Upper lobe of left lung (tissue), 6 donors: Measurements from ENCODE around the gene RAB11FIP2. TPM values are rescaled to one million over a fixed set of nuclear protein-coding genes. Genes with fewer than 3 reads are reported as not detected.

ENCODE experiments used
- ATAC-seq, 2 donors: fragments of 200-7000 bp; cut with Tn5 transposase; one replicate each; pipeline ENCODE4 v1.9.1; 2022; ENCODE audit warnings: mild to moderate bottlenecking in 2 of 2, moderate library complexity in 2 of 2; ENCODE audit not compliant: low FRiP score in 2 of 2
- DNase-seq, 2 donors: peaks; one replicate each; pipeline ENCODE4 v3.0.0-alpha.2; 2019 to 2020
- H3K27ac ChIP-seq, 4 donors: fragments of 200-600 bp; sonication (generic); one replicate each; pipeline ENCODE4 v1.5.1; 2016 to 2019
- H3K27me3 ChIP-seq, 4 donors: fragments of 200-600 bp; sonication (generic); one replicate each; pipeline ENCODE4 v1.5.1; 2017 to 2019
- H3K36me3 ChIP-seq, 4 donors: fragments of 200-600 bp; sonication (generic); one replicate each; pipeline ENCODE4 v1.5.1; 2016 to 2019
- H3K4me1 ChIP-seq, 4 donors: fragments of 200-600 bp; sonication (generic); one replicate each; pipeline ENCODE4 v1.5.1; 2018 to 2019
- H3K4me3 ChIP-seq, 4 donors: fragments of 200-600 bp; sonication (generic); one replicate each; pipeline ENCODE4 v1.5.1; 2017 to 2019; ENCODE audit warnings: mild to moderate bottlenecking in 2 of 4, moderate library complexity in 1 of 4
- H3K9me3 ChIP-seq, 4 donors: fragments of 200-600 bp; sonication (generic); one replicate each; pipeline ENCODE4 v1.5.1; 2018 to 2019
- EP300 ChIP-seq, 4 donors: sonication (generic); formaldehyde crosslinking; IDR thresholded peaks; one replicate each; pipeline ENCODE4 v1.5.1; 2017; ENCODE audit warnings: antibody characterized with exemption in 4 of 4, control low read depth in 2 of 4
- POLR2A ChIP-seq, 4 donors: fragments of 450-650 bp; IDR thresholded peaks; one replicate each; pipeline ENCODE4 v1.5.1; 2016 to 2017; ENCODE audit warnings: antibody characterized with exemption in 4 of 4, mild to moderate bottlenecking in 2 of 4
- POLR2AphosphoS5 ChIP-seq, 2 donors: sonication (generic); formaldehyde crosslinking; IDR thresholded peaks; one replicate each; pipeline ENCODE4 v1.5.1; 2017; ENCODE audit warnings: antibody characterized with exemption in 2 of 2
- WGBS, 2 donors: methylation state at CpG; one replicate each; pipeline ENCODE4 v1.1.5; 2017 to 2018; 5-methylcytosine and 5-hydroxymethylcytosine counted together
- total RNA-seq, 6 donors: library from RNA; depleted of rRNA in 4 of 6; stranded (reverse); fragments of >200 nt in 4 of 6; gene quantifications; one replicate each; pipeline versions ENCODE4 v1.1.0 to v1.2.1, GENCODE V29; 2016 to 2021
- TF ChIP-seq, protein P1 (sequence below), 6 experiments: fragments of 450-650 bp in 4 of 6; fragments of 200-600 bp in 2 of 6; sonication (generic) in 2 of 6; IDR thresholded peaks; one replicate each; pipeline ENCODE4 v1.5.1; 2016 to 2019; ENCODE audit warnings: antibody characterized with exemption in 6 of 6
- donor health status: DM: no; HTN: no; CAD: no; lungs with moderate emphysema.
- donor health status: DM: no; HTN: yes; CAD: no; lungs with severe emphysema.

The RAB11FIP2 gene
- total RNA-seq, 6 donors from 2014 or later = 12.9 to 66.4 (median 31.0) TPM

DNA sequence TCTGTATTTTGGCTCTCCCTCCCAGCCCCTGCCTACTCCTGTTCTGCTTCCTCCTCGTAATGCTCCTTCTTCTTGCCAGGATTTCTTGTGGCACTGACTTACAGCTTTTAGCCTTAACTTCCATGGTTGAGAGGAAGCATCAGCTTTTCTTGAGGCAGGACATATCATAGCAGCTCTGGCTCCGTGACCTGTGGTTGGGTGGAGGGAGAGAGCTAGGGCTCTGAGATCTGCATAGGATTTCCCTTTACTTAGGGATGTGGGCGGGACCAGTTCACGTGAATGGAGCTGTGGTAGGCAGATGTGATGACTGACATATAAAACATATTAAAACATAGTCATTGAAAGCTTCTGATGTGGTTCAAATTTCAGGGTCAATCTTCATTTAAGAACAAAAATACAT lies 10.6 kb upstream of the RAB11FIP2 start:
- no peaks in the 10 kb centered on the region for H3K27me3 ChIP-seq
- H3K4me1 ChIP-seq = no peaks in the 10 kb centered on the region
- no peak overlapping the region for H3K27ac ChIP-seq
- no peak for TF ChIP-seq POLR2A (IDR thresholded peaks at IDR 0.05)
- TF ChIP-seq, protein P1, sequence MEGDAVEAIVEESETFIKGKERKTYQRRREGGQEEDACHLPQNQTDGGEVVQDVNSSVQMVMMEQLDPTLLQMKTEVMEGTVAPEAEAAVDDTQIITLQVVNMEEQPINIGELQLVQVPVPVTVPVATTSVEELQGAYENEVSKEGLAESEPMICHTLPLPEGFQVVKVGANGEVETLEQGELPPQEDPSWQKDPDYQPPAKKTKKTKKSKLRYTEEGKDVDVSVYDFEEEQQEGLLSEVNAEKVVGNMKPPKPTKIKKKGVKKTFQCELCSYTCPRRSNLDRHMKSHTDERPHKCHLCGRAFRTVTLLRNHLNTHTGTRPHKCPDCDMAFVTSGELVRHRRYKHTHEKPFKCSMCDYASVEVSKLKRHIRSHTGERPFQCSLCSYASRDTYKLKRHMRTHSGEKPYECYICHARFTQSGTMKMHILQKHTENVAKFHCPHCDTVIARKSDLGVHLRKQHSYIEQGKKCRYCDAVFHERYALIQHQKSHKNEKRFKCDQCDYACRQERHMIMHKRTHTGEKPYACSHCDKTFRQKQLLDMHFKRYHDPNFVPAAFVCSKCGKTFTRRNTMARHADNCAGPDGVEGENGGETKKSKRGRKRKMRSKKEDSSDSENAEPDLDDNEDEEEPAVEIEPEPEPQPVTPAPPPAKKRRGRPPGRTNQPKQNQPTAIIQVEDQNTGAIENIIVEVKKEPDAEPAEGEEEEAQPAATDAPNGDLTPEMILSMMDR (IDR thresholded peaks at IDR 0.05) = no peak
- TF ChIP-seq POLR2AphosphoS5 (IDR thresholded peaks at IDR 0.05) = no peak
- no peak for TF ChIP-seq EP300 (IDR thresholded peaks at IDR 0.05)
- H3K36me3 ChIP-seq = no peaks in the 10 kb centered on the region
- H3K4me3 ChIP-seq = no peak overlapping the region
- DNase-seq (no peak), ATAC-seq (no peak)
- 85% methylated on average over 4 of the region's 4 CpGs for WGBS, 2 donors
- no peaks in the 10 kb centered on the region for H3K9me3 ChIP-seq

DNA sequence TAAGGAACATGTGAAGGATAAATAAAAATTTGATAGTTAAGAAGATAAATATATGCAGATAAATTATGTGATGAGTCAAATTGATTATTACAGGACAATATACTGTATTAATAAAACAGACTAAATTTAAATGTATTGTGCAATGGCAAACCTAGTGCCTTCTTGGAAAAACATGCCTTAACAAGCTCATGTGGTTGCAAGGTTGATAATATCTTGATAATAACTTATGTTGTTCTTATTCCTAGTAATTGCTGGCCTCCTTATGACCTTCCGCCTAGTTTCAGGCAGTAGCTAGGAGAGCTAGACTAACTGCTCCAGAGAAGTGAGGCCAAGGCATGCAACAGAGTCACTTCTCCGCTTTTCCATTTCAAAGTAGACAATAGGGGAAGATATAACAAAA lies 7.6 kb upstream of the RAB11FIP2 start:
- TF ChIP-seq EP300 (IDR thresholded peaks at IDR 0.05) (no peak), POLR2A (IDR thresholded peaks at IDR 0.05) (no peak), POLR2AphosphoS5 (IDR thresholded peaks at IDR 0.05) (no peak)
- TF ChIP-seq, protein P1 (IDR thresholded peaks at IDR 0.05) = no peak
- Histone ChIP-seq H3K36me3 (no peaks in the 10 kb centered on the region), H3K4me1 (no peaks in the 10 kb centered on the region), H3K4me3 (no peak overlapping the region), H3K27me3 (no peaks in the 10 kb centered on the region), H3K9me3 (no peaks in the 10 kb centered on the region), H3K27ac (no peak overlapping the region)
- no peak for ATAC-seq
- 95 to 99% methylated on average over 2 of the region's 2 CpGs for WGBS, 2 donors
- DNase-seq = no peak

DNA sequence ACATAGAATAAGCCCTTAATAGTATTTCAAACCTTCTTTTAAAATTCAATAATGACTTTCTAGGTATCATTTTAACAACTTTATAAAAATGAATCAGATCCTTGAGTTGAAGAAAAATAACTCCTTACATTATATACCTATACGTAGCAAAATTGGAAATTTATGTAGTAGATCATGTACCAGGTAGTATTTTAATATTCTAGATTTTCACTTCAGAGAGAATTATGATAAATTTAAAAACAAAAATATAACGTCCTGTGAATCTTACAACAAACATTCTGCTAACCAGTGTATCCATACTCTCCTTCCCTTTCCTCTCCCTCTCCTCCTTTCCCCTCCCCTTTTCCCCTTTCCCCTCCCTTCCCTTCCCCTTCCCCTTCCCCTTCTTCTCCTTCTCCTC lies 6.1 kb upstream of the RAB11FIP2 start:
- H3K36me3 ChIP-seq = no peaks in the 10 kb centered on the region

DNA sequence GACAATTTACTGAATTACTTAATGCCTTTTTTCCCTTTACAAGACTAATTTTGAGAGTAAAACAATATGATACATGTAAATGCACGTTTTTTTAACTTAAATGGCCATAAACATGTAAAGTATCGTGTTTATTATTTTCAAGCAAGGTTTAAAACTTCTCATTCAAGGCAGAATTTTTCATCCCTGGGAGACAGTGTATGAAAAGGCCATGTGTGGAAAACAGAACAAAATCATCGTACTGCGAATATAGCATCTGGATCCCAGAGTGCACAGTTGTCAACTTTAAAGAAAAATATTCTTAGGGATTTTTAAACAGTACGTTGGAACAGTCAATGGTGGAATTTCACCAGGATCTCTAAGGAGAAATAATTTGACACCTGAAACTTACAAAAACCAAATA lies 1.1 kb upstream of the RAB11FIP2 start:
- Histone ChIP-seq H3K27ac (no peak overlapping the region), H3K36me3 (no peaks in the 10 kb centered on the region), H3K9me3 (no peaks in the 10 kb centered on the region), H3K4me3 (no peak overlapping the region), H3K4me1 (peaks cover 15 to 32% (median 27%) of the 10 kb centered on the region in 4 donors), H3K27me3 (no peaks in the 10 kb centered on the region)
- no peak for ATAC-seq
- TF ChIP-seq EP300 (IDR thresholded peaks at IDR 0.05) = no peak
- no peak for TF ChIP-seq POLR2A (IDR thresholded peaks at IDR 0.05)
- TF ChIP-seq, protein P1 (IDR thresholded peaks at IDR 0.05) = no peak
- no peak for TF ChIP-seq POLR2AphosphoS5 (IDR thresholded peaks at IDR 0.05)
- 81 to 82% methylated on average over 5 of the region's 5 CpGs for WGBS, 2 donors
- DNase-seq = no peak

More for the DNA sequence above, 6.1 kb upstream of the RAB11FIP2 start:
- Histone ChIP-seq H3K27me3 (no peaks in the 10 kb centered on the region), H3K27ac (no peak overlapping the region), H3K9me3 (no peaks in the 10 kb centered on the region), H3K4me3 (no peak overlapping the region), H3K4me1 (no peaks in the 10 kb centered on the region)
- TF ChIP-seq POLR2A (IDR thresholded peaks at IDR 0.05) = no peak
- TF ChIP-seq, protein P1 (IDR thresholded peaks at IDR 0.05) = no peak
- no peak for TF ChIP-seq EP300 (IDR thresholded peaks at IDR 0.05)
- TF ChIP-seq POLR2AphosphoS5 (IDR thresholded peaks at IDR 0.05) = no peak
- DNase-seq = no peak
- WGBS, 2 donors = 69 to 80% methylated on average over 2 of the region's 2 CpGs
- ATAC-seq = no peak

DNA sequence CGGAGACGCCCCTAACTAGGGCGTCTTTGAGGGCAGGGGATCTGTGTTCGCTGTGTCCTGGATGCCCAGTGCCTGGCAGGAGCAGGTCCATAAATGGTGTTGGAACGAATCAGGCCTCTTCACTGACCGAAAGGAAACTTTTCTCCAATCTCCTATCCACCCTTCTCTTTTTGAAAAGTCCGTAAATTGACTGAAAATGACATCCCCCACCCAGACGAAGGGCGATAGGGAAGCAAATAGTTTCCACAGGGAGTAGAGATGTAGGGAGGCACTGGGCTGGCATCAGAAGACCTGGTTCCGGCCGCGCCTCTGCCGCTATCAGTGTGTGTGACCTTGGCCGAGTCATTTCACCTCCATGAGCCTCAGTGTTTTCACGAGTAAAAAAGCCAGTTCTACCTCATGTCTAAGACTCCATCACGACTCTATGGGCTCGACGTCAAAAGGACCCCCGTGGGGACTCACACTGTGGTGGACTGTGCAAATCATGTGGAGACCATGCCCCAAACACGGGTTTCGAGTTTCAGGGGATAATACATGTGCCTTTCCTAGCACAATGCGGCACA lies 497 bp upstream of the RAB11FIP2 start:
- H3K36me3 ChIP-seq = no peaks in the 10 kb centered on the region
- WGBS, 2 donors = 51 to 72% methylated on average over 17 to 22 of the region's 22 CpGs
- ATAC-seq (no peak), DNase-seq (peak in 1 of 2 donors; percentile 54)
- peak overlapping the region; percentile 63 to 96 (median 90) for H3K4me3 ChIP-seq
- peaks cover 20 to 37% (median 33%) of the 10 kb centered on the region in 4 donors for H3K4me1 ChIP-seq
- no peaks in the 10 kb centered on the region for H3K27me3 ChIP-seq
- no peaks in the 10 kb centered on the region for H3K9me3 ChIP-seq
- no peak for TF ChIP-seq EP300 (IDR thresholded peaks at IDR 0.05)
- no peak for TF ChIP-seq POLR2A (IDR thresholded peaks at IDR 0.05)
- peak overlapping the region; percentile 88 to 93 (median 89) for H3K27ac ChIP-seq
